DND-41 (cell line): ENCODE results near the gene WWTR1.

Experiments used
- ATAC-seq: fragments of 200-7000 bp; cut with Tn5 transposase; 3 replicates; pipeline ENCODE4 v1.9.1; 2021; ENCODE audit warnings: low read depth; ENCODE audit not compliant: insufficient read depth
- DNase-seq: peaks from one replicate; pipeline ENCODE4 v3.0.0-alpha.2; 2020
- H2AFZ ChIP-seq: 2 replicates; pipeline ENCODE4 v1.6.0; 2012; ENCODE audit warnings: low read depth, low read length
- H3K27ac ChIP-seq: 2 replicates; pipeline ENCODE4 v1.5.1; 2012; ENCODE audit warnings: low read length, inconsistent platforms
- H3K27me3 ChIP-seq: fragments of 200-600 bp; sonication (generic); 2 replicates; pipeline ENCODE4 v1.6.0; 2012; ENCODE audit warnings: low read length, mild to moderate bottlenecking, inconsistent platforms; ENCODE audit not compliant: insufficient read depth, poor library complexity
- H3K36me3 ChIP-seq: 2 replicates; pipeline ENCODE4 v1.5.1; 2012; ENCODE audit warnings: low read length, inconsistent platforms; ENCODE audit not compliant: insufficient read depth
- H3K4me1 ChIP-seq: 2 replicates; pipeline ENCODE4 v1.5.1; 2012; ENCODE audit warnings: mild to moderate bottlenecking, low read length; ENCODE audit not compliant: insufficient read depth
- H3K4me2 ChIP-seq: 2 replicates; pipeline ENCODE4 v1.6.0; 2012; ENCODE audit warnings: mild to moderate bottlenecking, moderate library complexity, low read length, inconsistent platforms; ENCODE audit not compliant: insufficient read depth
- H3K4me3 ChIP-seq, 2 experiments: fragments of 200-600 bp in 1 of 2; shearing (Covaris generic) in 1 of 2; 2 replicates each; pipeline ENCODE4 v1.5.1; 2012 to 2016; ENCODE audit warnings: inconsistent platforms in 2 of 2, low read length in 2 of 2, mild to moderate bottlenecking in 2 of 2, low read depth in 1 of 2, moderate library complexity in 1 of 2
- H3K79me2 ChIP-seq: 2 replicates; pipeline ENCODE4 v1.6.0; 2012; ENCODE audit warnings: low read length, inconsistent platforms; ENCODE audit not compliant: insufficient read depth
- H3K9ac ChIP-seq: 2 replicates; pipeline ENCODE4 v1.6.0; 2012; ENCODE audit warnings: low read depth, mild to moderate bottlenecking, inconsistent platforms, low read length, moderate library complexity
- H3K9me3 ChIP-seq: 2 replicates; pipeline ENCODE4 v1.5.1; 2012; ENCODE audit warnings: low read length, moderate library complexity, mild to moderate bottlenecking, inconsistent platforms; ENCODE audit not compliant: insufficient read depth, severe bottlenecking
- H4K20me1 ChIP-seq: 2 replicates; pipeline ENCODE4 v1.6.0; 2012; ENCODE audit warnings: low read length; ENCODE audit not compliant: insufficient read depth
- EZH2 ChIP-seq: IDR thresholded peaks from 3 replicates; pipeline ENCODE4 v1.6.1; 2012; ENCODE audit warnings: borderline replicate concordance, low read depth, mild to moderate bottlenecking, moderate library complexity, low read length, inconsistent platforms; ENCODE audit not compliant: severe bottlenecking
- TF ChIP-seq, protein P1 (sequence below): IDR thresholded peaks from 2 replicates; pipeline ENCODE4 v1.5.1; 2012; ENCODE audit warnings: borderline replicate concordance, low read length, moderate library complexity, mild to moderate bottlenecking; ENCODE audit not compliant: poor library complexity, severe bottlenecking; ENCODE audit errors: extremely low read depth

WWTR1 gene

DNA sequence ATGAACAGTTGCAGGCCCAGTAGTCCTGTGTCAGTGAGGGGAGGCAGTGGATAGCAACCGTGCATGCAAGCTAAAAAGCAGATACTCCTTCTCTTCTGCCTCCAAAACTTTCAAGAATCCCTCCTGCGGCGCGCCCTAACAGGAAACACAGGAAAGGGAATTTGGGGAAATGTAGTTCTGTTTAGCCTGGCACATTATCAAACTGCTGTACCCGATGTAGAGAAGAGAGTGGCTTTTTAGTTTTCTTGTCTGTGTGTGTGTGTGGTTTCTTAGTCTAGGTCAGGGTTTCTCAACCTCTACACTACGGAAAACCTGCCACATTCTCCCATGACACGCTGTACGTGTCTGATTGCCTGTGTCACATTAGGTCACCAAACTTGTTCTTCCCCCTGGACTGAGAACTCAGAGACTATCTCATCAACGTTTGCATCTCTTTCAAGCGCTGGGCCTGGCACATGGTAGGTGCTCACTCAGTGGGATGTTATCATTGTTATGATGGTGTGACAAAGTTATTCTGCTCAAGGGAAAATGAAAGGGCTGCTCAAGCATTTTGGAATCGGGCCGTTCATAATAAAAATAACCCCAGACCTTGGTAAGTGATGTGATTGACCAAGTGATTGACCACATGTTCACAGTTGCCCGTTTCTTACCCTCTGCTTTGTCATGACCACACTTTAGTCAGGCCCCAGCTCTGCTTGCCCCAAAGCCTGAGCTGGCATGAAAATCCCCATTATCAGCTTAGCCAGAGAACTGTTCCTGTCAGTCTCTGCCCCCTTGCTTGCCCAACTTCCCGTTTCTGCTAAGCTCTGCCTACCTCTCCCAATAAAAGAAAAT, 150.1 kb downstream of the WWTR1 start:
- Histone ChIP-seq H3K4me2 (no peak overlapping the region), H2AFZ (no peak overlapping the region)

DNA sequence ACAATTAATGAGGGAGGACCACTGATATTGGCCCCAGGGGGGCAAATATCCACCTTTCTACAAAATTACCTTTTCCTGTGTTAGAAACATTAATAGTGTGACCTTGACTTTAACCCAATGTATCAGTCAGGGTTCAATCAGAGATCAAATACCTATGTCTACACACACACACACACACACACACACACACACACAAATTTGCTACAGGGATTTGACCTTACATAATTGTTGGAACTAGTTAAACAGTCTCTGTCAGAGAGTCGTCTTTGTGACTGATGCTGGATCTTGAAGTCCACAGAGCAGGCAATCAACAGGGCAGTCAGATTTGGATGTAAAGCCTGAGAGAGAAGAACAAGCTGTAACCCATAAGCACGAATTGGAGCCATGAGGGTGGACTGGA, 150.9 kb downstream of the WWTR1 start:
- Histone ChIP-seq H3K79me2 (no peaks in the 10 kb centered on the region), H3K4me3 (no peak overlapping the region), H3K9me3 (no peaks in the 10 kb centered on the region), H3K27me3 (peaks cover 3% of the 10 kb centered on the region), H3K36me3 (no peaks in the 10 kb centered on the region), H2AFZ (no peak overlapping the region), H3K9ac (no peak overlapping the region), H4K20me1 (no peaks in the 10 kb centered on the region), H3K4me1 (no peaks in the 10 kb centered on the region), H3K4me2 (no peak overlapping the region), H3K27ac (no peak overlapping the region)
- no peak for TF ChIP-seq EZH2
- TF ChIP-seq, protein P1, sequence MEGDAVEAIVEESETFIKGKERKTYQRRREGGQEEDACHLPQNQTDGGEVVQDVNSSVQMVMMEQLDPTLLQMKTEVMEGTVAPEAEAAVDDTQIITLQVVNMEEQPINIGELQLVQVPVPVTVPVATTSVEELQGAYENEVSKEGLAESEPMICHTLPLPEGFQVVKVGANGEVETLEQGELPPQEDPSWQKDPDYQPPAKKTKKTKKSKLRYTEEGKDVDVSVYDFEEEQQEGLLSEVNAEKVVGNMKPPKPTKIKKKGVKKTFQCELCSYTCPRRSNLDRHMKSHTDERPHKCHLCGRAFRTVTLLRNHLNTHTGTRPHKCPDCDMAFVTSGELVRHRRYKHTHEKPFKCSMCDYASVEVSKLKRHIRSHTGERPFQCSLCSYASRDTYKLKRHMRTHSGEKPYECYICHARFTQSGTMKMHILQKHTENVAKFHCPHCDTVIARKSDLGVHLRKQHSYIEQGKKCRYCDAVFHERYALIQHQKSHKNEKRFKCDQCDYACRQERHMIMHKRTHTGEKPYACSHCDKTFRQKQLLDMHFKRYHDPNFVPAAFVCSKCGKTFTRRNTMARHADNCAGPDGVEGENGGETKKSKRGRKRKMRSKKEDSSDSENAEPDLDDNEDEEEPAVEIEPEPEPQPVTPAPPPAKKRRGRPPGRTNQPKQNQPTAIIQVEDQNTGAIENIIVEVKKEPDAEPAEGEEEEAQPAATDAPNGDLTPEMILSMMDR: no peak
- ATAC-seq (no peak), DNase-seq (no peak)

More for the DNA sequence above, 150.1 kb downstream of the WWTR1 start:
- TF ChIP-seq, protein P1: no peak
- TF ChIP-seq EZH2: no peak
- Histone ChIP-seq H3K9me3 (no peaks in the 10 kb centered on the region), H3K4me3 (no peak overlapping the region), H4K20me1 (no peaks in the 10 kb centered on the region), H3K36me3 (no peaks in the 10 kb centered on the region), H3K27ac (no peak overlapping the region), H3K79me2 (no peaks in the 10 kb centered on the region), H3K4me1 (no peaks in the 10 kb centered on the region), H3K9ac (no peak overlapping the region), H3K27me3 (peaks cover 3% of the 10 kb centered on the region)
- no peak for DNase-seq
- no peak for ATAC-seq

DNA sequence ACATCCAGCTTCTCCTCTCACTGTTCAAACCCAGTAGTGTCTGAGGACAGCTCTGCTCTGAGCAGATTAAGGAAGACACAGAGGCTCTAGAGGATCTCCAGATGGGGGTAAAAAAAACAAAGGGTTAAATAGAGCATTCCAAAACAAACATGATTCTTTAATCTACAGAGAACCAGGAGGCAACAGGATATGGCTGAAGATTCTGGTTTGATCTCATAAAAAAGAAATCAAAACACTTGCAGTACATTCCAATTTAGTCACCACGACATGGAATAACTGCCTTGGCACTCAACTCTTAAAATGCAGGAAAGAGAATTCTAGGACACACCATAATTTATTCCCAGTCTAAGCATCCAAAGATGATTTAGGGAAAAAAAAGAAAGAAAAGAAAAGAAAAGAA, 151.3 kb downstream of the WWTR1 start:
- H3K9me3 ChIP-seq: no peaks in the 10 kb centered on the region
- H3K4me3 ChIP-seq: no peak overlapping the region
- no peak overlapping the region for H3K9ac ChIP-seq
- no peak overlapping the region for H3K27ac ChIP-seq
- H3K36me3 ChIP-seq: no peaks in the 10 kb centered on the region
- H3K4me1 ChIP-seq: no peaks in the 10 kb centered on the region
- TF ChIP-seq, protein P1: no peak
- H3K4me2 ChIP-seq: no peak overlapping the region
- H2AFZ ChIP-seq: no peak overlapping the region
- H4K20me1 ChIP-seq: no peaks in the 10 kb centered on the region
- DNase-seq (no peak), ATAC-seq (no peak)
- H3K79me2 ChIP-seq: no peaks in the 10 kb centered on the region
- H3K27me3 ChIP-seq: peaks cover 3% of the 10 kb centered on the region
